ENCODE measurements around the gene GPAT3.

DNA sequence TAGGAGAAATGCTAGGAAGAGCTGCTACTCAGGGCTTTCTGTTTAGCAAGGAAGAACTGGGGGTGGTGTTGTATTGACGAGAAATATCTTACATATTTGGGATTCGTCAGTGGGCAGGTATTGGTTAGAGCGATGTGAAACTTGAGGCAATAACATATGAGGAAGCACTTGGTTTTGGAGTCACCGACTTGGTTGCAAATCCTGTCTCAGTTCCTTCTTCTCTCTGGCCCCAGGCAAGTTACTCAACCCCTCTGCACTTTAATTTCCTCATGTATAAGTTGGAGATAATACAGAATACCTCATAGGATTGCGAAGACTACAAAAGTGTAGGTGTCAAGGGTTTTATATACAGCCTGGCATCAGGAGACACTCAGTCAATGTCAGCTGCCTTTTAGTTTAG, 34.1 kb downstream of the GPAT3 start:
- TF ChIP-seq, protein P1, sequence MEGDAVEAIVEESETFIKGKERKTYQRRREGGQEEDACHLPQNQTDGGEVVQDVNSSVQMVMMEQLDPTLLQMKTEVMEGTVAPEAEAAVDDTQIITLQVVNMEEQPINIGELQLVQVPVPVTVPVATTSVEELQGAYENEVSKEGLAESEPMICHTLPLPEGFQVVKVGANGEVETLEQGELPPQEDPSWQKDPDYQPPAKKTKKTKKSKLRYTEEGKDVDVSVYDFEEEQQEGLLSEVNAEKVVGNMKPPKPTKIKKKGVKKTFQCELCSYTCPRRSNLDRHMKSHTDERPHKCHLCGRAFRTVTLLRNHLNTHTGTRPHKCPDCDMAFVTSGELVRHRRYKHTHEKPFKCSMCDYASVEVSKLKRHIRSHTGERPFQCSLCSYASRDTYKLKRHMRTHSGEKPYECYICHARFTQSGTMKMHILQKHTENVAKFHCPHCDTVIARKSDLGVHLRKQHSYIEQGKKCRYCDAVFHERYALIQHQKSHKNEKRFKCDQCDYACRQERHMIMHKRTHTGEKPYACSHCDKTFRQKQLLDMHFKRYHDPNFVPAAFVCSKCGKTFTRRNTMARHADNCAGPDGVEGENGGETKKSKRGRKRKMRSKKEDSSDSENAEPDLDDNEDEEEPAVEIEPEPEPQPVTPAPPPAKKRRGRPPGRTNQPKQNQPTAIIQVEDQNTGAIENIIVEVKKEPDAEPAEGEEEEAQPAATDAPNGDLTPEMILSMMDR (IDR thresholded peaks at IDR 0.05), result no peak
- no peak for TF ChIP-seq POLR2AphosphoS5 (IDR thresholded peaks at IDR 0.05; ENCODE audit: low read depth, low read length)

Data from Panc1 (cell line).